Fibroblast of lung (primary cell): Measurements from ENCODE around the gene SNAPC2. TPM values are rescaled to one million over a fixed set of nuclear protein-coding genes. Genes with fewer than 3 reads are reported as not detected.
"Not testable (repeated sequence)": the region's sequence is repeated elsewhere in the genome, so short reads cannot be mapped to it uniquely, and the experiment has no call there.

Source experiments
- DNase-seq, 2 donors: peaks; one replicate each; pipeline versions ENCODE4 v3.0.0 to v3.0.0-alpha.2; 2010; ENCODE audit warnings: low read depth in 2 of 2
- H2AFZ ChIP-seq: 2 replicates; pipeline ENCODE4 v1.5.1; 2012; ENCODE audit warnings: low read length, control low read depth, inconsistent platforms
- H3K27ac ChIP-seq: 2 replicates; pipeline ENCODE4 v1.5.1; 2011; ENCODE audit warnings: low read length, control low read depth; ENCODE audit not compliant: insufficient read depth
- H3K27me3 ChIP-seq: 2 replicates; pipeline ENCODE4 v1.5.1; 2011; ENCODE audit warnings: mild to moderate bottlenecking, low read length; ENCODE audit not compliant: control insufficient read depth, insufficient read depth
- H3K36me3 ChIP-seq: 2 replicates; pipeline ENCODE4 v1.5.1; 2011; ENCODE audit warnings: low read length; ENCODE audit not compliant: control insufficient read depth, insufficient read depth
- H3K4me1 ChIP-seq: 2 replicates; pipeline ENCODE4 v1.5.1; 2011; ENCODE audit warnings: low read length; ENCODE audit not compliant: control insufficient read depth, insufficient read depth; ENCODE audit errors: extremely low read depth
- H3K4me2 ChIP-seq: 2 replicates; pipeline ENCODE4 v1.5.1; 2011; ENCODE audit warnings: low read length, control low read depth; ENCODE audit not compliant: insufficient read depth; ENCODE audit errors: extremely low read depth
- H3K4me3 ChIP-seq, 4 experiments: fragments of 200-600 bp in 1 of 4; sonication (generic) in 1 of 4; replicated peaks in 1 of 4; 2 replicates each; pipeline ENCODE4 v1.5.1; 2011 to 2016; ENCODE audit warnings: low read length in 4 of 4, low read depth in 3 of 4, mild to moderate bottlenecking in 3 of 4, control low read depth in 2 of 4, inconsistent platforms in 1 of 4, mixed read lengths in 1 of 4; ENCODE audit not compliant: insufficient read depth in 1 of 4; ENCODE audit errors: control extremely low read depth in 1 of 4
- H3K79me2 ChIP-seq: 2 replicates; pipeline ENCODE4 v1.5.1; 2012; ENCODE audit warnings: mild to moderate bottlenecking, low read length, inconsistent platforms; ENCODE audit not compliant: control insufficient read depth, insufficient read depth
- H3K9ac ChIP-seq: 2 replicates; pipeline ENCODE4 v1.5.1; 2011; ENCODE audit warnings: mild to moderate bottlenecking, low read length, control low read depth; ENCODE audit not compliant: insufficient read depth
- H3K9me3 ChIP-seq: 2 replicates; pipeline ENCODE4 v1.5.1; 2012; ENCODE audit warnings: low read depth, low read length; ENCODE audit not compliant: control insufficient read depth, insufficient read depth
- H4K20me1 ChIP-seq: 2 replicates; pipeline ENCODE4 v1.5.1; 2011; ENCODE audit warnings: low read length; ENCODE audit not compliant: control insufficient read depth, insufficient read depth; ENCODE audit errors: extremely low read depth
- CTCF ChIP-seq, 2 donors: IDR thresholded peaks in 1 of 2; conservative IDR thresholded peaks in 1 of 2; 1 replicate in 1 of 2; 2 replicates in 1 of 2; pipeline ENCODE4 v1.5.1; 2011 to 2012; ENCODE audit warnings: low read length in 2 of 2, control low read depth in 1 of 2, inconsistent platforms in 1 of 2, low read depth in 1 of 2, mild to moderate bottlenecking in 1 of 2
- EZH2 ChIP-seq: IDR thresholded peaks from 2 replicates; pipeline ENCODE4 v1.5.1; 2012; ENCODE audit warnings: low read length, control low read depth, mild to moderate bottlenecking; ENCODE audit errors: missing control alignments
- polyA plus RNA-seq, 2 donors: library from polyadenylated mRNA; depleted of rRNA in 1 of 2; stranded (reverse) in 1 of 2; unstranded in 1 of 2; fragments of >200 nt; gene quantifications; 2 replicates each; pipeline ENCODE4 v1.2.1, GENCODE V29; 2011 to 2012; ENCODE audit warnings: missing spikeins in 1 of 2
- total RNA-seq: library from RNA; depleted of rRNA; stranded (reverse); fragments of >200 nt; gene quantifications from 2 replicates; pipeline ENCODE4 v1.2.1, GENCODE V29; 2014

SNAPC2 gene
- total and polyA plus RNA-seq, 2 donors (not counting 1 experiment from before 2014, with no cell fraction given), result 11.4 to 13.4 TPM

GRCh38 chr19:7888826-7889217 is 31.3 kb upstream of the SNAPC2 start:
- DNase-seq, result no peak
- H3K9ac ChIP-seq, result peak overlapping the region; percentile 80

GRCh38 chr19:7893362-7894101 is 26.6 kb upstream of the SNAPC2 start:
- H3K9ac ChIP-seq, H3K4me1 ChIP-seq, H2AFZ ChIP-seq, H3K27ac ChIP-seq, H4K20me1 ChIP-seq, H3K4me2 ChIP-seq, H3K4me3 ChIP-seq, H3K9me3 ChIP-seq, H3K27me3 ChIP-seq, H3K79me2 ChIP-seq, H3K36me3 ChIP-seq: not testable (repeated sequence)
- DNase-seq, result peak; percentile 48 to 69

More at GRCh38 chr19:7888826-7889217, 31.3 kb upstream of the SNAPC2 start:
- Histone ChIP-seq H3K79me2 (no peaks in the 10 kb centered on the region), H3K9me3 (no peaks in the 10 kb centered on the region), H3K4me3 (peak overlapping the region; percentile 44 to 79 (median 56)), H2AFZ (peak overlapping the region; percentile 65), H3K36me3 (no peaks in the 10 kb centered on the region), H3K27ac (peak overlapping the region; percentile 51), H3K4me2 (peak overlapping the region; percentile 87), H3K27me3 (no peaks in the 10 kb centered on the region), H3K4me1 (no peaks in the 10 kb centered on the region), H4K20me1 (no peaks in the 10 kb centered on the region)
- TF ChIP-seq CTCF (conservative IDR thresholded peaks at IDR 0.05 in 1 of 2, IDR thresholded peaks at IDR 0.05 in 1 of 2; ENCODE audit: low read depth in 1 of 2, low read length in 2 of 2) (no peak), EZH2 (no peak)

GRCh38 chr19:7894612-7895309 is 25.4 kb upstream of the SNAPC2 start:
- Histone ChIP-seq H3K36me3 (peaks cover under 1% of the 10 kb centered on the region), H3K27me3 (no peaks in the 10 kb centered on the region), H3K4me3 (no peak overlapping the region), H3K79me2 (no peaks in the 10 kb centered on the region), H3K27ac (no peak overlapping the region), H3K9me3 (no peaks in the 10 kb centered on the region), H3K9ac (no peak overlapping the region), H3K4me2 (no peak overlapping the region), H2AFZ (no peak overlapping the region), H3K4me1 (no peaks in the 10 kb centered on the region), H4K20me1 (no peaks in the 10 kb centered on the region)
- no peak for TF ChIP-seq CTCF (conservative IDR thresholded peaks at IDR 0.05 in 1 of 2, IDR thresholded peaks at IDR 0.05 in 1 of 2; ENCODE audit: low read depth in 1 of 2, low read length in 2 of 2)
- TF ChIP-seq EZH2, result no peak
- no peak for DNase-seq
